PFSK-1 (cell line): ENCODE measurements around the gene TGM4.

Experiments
- FOXP2 ChIP-seq: optimal IDR thresholded peaks from 2 replicates; pipeline ENCODE3; 2011; ENCODE audit warnings: borderline replicate concordance, control low read depth, inconsistent platforms; ENCODE audit not compliant: insufficient read depth; ENCODE audit errors: extremely low read length, extremely low read depth
- SIN3A ChIP-seq: IDR thresholded peaks from 2 replicates; pipeline ENCODE4 v1.6.1; 2012; ENCODE audit warnings: mild to moderate bottlenecking, low read length, moderate library complexity, borderline replicate concordance; ENCODE audit not compliant: insufficient read depth

GRCh38 chr3:44842376-44842775 is 32.0 kb upstream of the TGM4 start:
- TF ChIP-seq FOXP2 (no peak), SIN3A (no peak)
